CD4-positive, alpha-beta T cell treated with Interleukin-10 for 1 hour (primary cell): ENCODE results near the gene PDZD7.
A peak's percentile ranks its signal among the peaks of the same experiment; 100 is the strongest.
"Not testable (repeated sequence)": the region's sequence is repeated elsewhere in the genome, so short reads cannot be mapped to it uniquely, and the experiment has no call there.

Experiments used
- DNase-seq: peaks from one replicate; pipeline ENCODE4 v3.0.0-alpha.2; 2020

The PDZD7 gene

DNA sequence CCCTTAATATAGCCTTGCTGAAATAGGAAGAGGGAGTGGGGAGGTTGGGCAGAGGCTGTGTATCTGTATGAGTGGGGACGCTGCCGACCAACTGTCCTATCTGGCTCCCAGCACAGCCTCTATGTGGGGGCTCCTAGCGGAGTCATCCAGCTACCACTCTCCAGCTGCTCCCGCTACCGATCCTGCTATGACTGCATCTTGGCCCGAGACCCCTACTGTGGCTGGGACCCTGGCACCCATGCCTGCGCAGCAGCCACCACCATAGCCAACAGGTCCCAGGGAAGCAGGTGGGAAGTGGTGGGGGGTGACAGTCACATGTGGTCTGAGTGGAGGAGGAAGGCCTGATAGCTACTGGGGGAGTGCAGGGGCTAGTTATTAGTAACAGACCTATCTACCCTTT is 50.2 kb downstream of the PDZD7 start:
- DNase-seq, result no peak

DNA sequence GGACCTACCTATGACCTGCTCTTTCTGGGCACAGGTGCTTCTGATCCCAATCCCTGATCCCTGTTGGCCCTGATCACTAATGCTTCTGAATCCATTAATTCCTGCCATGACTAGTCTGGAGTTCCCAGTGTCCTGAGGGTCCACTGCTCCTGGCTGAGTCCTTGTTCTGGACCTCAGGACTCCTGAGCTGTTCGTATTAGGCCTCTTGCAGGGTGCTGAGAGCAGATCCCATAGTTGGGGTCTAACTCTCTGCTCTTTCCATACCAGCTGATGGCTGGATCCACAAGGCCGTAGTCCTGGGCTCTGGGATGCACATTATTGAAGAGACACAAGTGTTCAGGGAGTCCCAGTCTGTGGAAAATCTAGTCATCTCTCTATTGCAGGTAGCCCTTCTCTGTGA is 50.6 kb downstream of the PDZD7 start:
- DNase-seq, result no peak

DNA sequence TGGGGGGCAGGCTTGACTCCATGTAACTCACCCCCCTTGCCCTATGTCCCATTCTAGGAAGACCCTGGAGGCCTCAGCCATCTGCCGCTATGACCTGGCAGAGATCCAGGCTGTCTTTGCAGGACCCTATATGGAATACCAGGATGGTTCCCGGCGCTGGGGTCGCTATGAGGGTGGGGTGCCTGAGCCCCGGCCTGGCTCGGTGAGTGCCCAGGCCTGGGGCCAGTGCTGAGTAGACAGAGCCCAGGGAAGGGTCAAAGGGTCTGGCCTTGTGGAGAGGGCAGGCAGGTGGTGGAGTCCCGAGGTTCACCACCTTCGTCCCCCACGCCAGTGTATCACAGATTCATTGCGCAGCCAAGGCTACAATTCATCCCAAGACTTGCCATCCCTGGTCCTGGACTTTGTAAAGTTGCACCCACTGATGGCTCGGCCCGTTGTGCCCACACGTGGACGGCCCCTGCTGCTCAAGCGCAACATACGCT is 51.1 kb downstream of the PDZD7 start:
- no peak for DNase-seq

DNA sequence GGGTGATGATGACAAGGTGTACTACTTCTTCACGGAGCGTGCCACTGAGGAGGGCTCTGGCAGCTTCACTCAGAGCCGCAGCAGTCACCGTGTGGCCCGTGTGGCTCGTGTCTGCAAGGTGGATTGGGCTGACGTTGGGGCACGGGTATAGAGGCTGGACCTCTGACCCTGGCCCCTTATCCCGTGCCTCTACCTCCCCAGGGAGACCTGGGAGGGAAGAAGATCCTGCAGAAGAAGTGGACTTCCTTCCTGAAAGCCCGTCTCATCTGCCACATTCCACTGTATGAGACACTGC is 52.1 kb downstream of the PDZD7 start:
- no peak for DNase-seq

DNA sequence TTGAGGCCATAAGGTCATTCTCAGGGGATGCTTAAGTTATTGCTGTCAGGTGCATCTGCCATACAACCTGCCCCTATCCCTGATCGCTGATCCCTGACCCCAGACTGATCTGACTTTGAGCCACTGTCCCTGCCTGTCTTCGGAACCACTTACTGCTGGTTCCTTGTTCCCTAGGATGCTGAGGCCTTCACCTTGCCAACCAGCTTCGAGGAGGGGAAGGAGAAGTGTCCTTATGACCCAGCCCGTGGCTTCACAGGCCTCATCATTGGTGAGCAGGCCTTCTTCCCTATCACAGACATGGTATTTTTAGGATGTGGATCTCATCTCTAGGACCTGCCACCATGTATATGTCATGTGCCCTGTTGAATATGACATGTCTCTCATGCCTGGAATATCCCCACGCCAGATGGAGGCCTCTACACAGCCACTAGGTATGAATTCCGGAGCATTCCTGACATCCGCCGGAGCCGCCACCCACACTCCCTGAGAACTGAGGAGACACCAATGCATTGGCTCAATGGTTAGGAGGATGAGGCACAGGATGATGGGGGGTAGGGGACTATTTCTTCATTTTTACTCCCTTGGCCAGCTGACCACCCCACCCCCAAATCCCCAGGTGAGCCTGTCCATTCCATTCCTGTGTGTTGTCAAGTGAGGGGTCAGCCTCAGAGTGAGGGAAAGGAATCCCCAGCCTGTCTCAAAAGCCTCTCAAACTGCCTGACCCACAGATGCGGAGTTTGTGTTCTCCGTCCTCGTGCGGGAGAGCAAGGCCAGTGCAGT is 52.6 kb downstream of the PDZD7 start:
- DNase-seq, result no peak

DNA sequence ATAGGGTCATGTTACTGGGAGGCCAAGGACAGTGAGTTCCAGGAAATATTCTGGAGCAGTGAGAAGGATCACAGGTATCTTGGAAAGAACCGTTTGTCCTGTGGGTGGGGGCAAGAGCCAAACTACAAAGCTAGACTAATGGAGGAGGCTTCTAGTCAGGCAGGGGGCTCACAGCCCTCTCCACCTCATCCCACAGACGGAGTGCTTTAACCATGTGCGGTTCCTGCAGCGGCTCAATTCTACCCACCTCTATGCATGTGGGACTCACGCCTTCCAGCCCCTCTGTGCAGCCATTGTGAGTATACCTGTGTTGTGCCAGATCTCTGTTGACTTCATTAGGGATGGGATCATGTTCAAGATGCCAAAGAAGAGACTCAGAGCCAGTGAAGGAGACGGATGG is 53.5 kb downstream of the PDZD7 start:
- DNase-seq, result no peak

DNA sequence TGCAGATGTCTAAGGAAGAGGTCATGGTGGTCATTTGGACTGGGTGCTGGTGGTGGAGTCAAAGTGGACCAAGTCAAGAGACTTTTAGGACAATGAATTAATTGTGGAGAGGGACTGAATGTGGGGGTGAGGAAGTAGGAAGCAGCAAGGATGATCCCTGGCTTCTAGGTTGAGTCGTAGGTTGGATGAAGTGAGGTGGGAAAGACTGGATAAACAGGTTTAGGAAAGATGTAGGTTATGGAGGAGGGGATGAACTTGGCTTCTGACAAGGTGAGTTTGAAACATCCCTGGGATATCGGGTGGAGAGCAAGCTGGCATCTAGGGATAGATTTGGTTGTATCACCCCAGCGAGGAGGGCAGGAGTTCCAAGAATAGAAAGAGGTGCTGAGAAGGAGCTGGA is 54.0 kb downstream of the PDZD7 start:
- DNase-seq, result no peak

DNA sequence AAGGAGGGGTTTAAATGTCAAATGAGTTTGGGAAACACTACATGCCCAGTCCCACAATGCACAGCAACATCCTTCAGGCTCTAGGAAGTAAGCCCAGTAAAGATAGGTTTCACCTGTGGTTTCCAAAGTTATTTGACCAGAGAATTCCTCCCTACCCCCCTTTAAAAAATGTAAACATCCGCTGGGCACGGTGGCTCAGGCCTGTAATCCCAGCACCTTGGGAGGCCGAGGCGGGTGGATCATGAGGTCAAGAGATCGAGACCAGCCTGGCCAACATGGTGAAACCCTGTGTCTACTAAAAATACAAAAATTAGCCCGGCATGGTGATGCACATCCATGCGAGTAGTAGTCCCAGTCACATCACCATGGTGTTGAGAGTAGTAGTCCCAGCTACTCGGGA is 55.5 kb downstream of the PDZD7 start:
- DNase-seq, result not testable (repeated sequence)

DNA sequence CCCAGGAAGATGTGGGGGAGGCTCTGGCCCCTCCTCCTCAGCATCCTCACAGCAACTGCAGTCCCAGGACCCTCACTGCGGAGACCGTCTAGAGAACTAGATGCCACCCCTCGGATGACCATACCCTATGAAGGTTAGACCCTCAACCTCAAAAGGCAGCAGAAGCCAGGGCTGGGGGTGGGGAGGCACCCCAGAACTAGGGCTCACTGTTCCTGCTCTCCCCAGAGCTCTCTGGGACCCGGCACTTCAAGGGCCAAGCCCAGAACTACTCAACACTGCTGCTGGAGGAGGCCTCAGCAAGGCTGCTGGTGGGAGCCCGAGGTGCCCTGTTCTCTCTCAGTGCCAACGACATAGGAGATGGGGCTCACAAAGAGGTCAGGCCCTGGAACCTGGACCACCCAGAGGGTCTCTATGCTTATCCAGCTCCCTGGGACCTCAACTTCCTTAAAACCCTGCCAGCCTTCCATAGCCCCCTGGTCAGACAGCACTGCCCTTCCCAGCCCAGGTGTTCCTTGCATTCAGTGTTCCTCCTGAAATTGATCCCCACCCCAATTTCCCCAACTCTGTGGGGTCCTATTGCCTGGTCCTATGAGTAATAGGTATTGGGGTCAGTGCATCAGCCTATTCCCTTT is 57.9 kb downstream of the PDZD7 start:
- DNase-seq, result no peak

DNA sequence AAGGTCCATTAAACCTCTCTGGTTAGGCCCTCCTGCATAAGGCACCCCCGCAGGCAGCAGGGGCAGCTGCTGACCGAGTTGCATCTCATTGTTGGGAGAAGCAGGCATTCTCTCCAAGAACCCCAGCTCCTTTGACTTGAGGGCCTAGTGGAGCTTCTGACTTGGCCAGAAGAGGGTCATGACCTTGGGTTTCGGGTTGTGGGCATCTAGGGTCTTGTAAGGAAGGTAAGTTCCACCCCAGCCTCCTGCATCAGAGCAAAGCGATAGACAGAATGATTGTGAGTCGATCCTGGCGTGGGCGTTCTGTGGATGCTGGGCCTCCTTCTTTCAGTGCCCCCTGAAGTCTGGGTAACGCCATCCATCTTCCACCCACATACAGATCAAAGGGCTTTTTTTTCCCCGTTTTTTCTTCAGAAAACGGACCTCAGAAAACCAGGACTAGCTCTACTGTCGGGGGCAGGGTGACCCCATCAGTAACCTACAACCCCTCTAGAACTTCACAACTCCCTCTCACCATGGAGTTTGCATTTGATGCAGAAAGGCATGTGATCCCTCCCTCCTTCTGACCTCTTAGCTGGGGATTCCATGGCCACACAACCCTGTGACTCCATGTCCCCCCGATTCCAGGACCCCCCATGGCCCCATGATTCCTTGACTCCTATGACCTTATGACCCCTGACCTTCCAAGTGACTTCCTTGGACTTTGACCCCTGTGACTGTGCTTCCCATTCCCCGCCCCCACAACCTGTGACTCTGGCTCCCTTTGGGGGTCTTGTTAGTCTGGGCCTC is 58.6 kb downstream of the PDZD7 start:
- DNase-seq, result no peak

DNA sequence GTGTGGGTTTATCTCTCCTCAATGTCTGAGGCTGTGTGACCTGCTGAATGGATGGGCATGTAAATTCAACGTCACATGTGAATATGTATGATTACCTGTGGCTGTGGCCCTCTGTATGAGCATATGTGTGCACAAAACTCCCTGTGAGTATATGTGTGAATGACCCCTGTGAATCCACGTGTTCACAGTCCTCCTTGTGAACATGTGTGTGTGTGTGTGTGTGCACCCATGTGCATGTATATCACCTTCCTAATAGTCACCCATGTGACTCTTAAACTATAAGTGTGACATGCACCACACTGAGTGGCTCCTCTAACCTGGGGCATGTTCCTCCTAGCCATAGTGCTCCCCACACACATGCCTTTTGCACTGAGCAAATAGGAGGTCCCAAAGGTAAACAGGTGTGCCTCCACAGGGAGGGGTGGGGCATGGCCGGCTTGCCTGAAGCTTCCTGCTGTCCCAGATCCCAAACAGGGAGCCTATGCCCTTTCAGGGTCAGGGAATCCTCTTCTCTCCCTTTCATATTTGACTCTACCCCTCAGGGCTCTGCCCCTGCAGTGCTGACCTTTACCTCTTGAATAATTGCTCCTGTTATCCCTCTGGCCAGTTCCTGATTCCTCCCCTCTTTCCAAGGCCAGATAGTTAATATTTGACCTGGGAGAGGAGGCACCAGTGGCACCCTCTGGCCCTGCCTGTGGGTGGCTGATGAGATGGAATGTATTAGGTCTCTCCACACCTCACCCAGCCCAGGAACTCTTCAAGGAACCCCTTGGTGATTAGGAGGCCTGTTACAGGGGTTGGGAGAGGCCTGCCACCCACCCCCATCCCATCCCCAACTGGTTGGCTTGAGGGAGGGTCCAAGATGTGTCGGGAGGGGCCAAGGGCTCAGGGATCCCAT is 59.8 kb downstream of the PDZD7 start:
- DNase-seq, result no peak

DNA sequence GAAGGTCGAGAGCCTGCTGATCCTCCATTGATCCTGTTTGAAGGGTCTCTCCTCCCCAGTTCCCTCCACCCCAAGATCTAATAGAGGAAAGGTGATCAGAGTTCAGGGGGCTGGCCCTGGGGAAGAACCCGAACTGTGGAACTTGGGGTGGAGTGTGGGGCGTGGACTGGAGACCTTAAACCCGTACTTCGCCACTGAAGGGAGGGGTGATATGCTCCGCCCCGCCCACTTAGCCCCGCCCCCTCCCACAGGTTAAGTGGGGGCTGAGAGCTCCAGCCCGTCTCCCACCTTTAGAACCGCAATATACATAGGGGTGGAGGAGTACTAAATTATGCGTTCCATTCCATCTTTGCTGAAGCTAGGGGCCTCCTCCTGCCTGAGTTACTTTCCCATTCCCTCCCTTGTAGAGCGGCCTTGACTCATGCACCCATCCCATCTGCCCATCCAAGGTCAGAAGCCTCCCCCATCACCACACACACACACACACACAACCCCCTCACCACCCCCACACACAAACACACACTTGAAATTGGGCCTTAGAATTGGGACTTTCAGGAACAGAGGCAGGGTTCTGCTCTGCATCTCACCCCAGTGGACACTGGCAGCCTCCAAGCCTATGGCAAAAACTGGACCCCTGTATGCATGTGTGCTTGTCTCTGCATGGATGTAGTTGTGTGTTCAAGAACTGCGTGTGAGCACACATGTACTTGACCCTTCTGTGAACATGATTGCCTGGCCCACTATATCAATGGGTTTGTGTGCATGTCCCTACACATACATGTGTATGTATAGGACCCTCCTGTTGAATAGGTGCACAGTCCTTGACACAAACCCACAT is 60.6 kb downstream of the PDZD7 start:
- DNase-seq, result peak; percentile 57

DNA sequence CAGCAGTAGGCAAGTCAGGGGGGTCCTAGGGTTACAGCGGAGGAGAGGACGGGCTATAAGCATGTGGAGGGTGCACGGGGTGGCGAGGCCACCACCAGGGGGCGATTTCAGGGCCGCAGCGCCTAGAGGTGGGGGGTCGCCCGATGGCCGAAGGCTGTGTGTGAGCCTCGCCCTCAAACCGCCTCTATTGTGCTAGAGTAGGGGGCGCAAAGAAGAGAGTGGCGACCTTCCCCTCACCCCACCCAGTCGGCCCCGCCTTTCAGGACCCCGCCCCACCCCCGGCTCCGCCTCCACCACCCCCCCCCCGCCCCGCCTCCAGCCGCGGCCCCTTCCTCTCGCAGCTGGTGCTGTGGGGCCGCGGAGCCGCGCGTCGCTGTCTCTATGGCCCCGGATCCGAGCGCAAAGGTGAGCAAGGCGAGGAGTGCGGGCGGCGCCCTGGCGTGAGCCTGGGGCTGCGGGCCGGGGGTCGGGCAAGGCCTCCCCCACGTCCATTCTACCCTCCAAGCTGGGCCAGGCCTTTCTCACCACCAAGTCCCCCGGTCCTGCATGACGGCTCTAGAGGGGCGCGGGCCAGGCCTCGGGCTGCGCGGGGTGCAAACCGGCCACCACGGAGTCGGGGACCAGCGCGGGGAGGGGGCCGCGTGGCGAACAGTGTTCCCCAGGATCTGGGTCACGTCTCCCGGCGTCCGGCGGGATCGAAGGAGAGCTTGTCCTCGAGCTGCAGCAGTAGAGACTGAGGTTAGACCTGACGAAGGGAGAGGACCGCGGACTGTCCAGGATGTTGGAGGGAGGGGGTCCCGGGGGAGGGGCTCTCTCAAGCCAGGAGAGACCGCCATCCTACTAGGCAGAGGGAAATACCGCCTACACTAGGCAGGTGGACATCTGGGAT is 61.5 kb downstream of the PDZD7 start, which contains the start of gene SEMA4G:
SEMA4G (plus strand) TSS at position 318 of the 889 bp plus-strand sequence. CDS start 3,409 bp downstream, outside the sequence.
- peak; percentile 46 for DNase-seq

DNA sequence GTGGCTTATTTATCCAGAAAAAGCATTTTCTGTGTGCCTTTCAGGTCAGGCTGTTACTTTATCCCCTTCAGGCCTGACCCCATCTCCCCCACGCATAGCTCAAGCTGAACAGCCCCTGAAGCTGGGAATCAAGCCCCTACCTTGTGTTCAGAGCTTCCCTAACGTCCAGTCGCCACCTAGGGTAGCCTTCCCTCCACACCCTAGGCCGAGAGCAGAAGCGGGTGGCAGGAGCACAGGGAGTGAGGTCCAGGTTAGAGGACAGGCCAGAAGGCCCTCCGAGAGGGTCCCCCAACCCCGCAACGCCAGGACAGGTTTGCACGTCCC is 62.1 kb downstream of the PDZD7 start:
- DNase-seq, result no peak

DNA sequence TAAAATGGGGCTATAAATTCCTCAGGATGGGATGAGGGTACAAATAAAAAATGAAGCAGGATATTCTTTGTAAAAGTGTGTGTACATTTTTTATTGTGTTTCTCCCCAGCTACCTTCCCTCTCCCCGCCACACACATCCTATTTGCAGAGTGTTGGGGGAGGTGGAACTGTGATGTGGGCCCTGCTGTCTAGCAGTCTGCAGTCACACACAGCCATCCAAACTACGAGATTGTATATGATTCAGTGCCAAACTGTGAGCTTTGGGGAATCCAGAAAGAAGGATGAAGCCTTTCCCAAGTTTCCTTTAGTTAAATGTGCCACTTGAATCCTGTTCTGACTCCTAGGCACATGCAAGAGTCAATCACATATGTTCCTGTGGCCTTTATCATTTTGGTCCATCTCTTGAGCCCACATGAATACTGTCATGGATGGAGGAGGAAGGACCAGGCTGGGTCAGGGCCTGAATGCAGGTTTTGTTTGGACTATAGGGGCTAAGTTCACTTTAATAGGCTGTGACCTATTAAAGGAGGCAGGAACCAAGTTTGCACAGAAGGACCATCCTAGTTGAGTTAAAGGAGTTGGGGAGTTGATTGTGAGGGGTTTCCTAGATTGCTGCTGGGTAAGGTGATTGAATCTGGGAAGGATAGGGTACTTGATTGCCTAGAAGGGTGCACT is 62.7 kb downstream of the PDZD7 start:
- DNase-seq, result no peak

DNA sequence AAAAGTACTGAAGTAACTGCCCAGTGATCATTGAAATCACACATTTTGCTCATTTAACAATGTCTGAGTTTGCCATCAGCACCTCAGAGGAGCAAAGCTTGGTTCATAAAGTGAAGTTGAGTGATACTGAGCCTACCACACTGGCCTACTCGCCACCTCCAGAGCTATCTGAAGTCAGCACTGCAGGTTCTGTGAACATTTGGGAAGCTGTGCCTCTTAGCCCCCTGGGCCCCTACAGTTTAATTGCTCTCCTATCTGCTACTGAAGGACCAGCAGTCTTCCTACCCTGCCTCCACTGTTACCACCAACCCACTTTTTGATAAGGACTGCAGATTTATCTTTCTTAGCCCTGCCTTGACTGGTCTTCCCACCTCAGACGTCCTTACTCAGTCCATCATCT is 63.6 kb downstream of the PDZD7 start:
- no peak for DNase-seq

DNA sequence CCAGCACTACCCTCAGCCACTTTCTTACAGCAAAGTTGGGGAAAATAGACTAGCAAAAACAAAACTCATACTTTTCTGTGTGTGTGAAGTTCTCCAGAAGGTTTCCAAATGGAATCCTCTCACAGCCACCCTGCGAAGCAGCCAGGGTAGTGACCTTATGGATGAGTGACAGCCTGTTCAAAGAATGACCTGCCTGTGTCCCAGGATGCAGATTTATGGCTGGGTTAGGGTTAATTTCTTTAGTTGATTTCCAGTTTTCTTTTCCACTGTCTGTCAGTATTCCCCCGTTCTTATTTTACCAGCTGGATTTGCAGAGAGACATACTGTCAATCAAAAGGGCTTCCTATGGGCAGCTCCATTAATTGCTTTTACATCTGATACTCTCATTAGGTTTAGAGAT is 64.0 kb downstream of the PDZD7 start:
- DNase-seq, result no peak

DNA sequence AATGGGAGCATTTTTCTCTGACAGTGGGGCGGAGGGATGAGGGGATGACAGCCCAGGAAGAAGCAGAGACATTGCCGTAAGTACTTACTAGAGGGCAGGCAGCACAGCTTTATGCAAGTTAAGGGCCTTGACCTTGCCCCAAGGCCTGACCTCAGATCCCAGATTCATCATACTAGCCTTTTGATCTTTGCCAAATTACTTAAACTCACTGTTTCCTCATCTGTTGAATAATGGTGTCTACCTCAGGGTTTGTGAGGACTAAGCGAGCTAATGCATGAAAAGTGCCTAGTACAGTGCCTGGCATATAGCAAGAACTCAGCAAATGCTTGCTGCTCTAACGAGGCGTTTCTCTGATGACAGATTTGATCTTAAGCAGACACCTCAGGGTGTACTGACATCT is 65.1 kb downstream of the PDZD7 start:
- no peak for DNase-seq

DNA sequence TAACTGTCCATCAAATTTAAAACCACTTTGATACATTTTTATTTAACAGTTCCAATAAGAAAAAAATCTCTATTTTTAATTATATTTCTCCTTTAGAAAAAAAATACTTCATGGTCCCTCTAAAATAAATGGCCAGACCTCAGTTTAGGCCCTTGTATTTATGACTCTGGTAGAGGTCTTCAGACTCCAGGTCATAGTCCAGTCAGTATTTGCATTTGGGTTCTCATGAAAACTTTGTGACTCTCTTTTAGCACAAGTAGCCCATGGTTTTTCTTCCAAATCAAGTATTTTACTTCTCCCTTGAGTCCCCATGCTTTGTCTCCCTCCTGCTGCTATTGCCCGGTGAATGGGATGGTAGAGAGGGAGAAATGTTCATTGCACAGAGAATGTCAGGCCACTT is 67.1 kb downstream of the PDZD7 start:
- no peak for DNase-seq

DNA sequence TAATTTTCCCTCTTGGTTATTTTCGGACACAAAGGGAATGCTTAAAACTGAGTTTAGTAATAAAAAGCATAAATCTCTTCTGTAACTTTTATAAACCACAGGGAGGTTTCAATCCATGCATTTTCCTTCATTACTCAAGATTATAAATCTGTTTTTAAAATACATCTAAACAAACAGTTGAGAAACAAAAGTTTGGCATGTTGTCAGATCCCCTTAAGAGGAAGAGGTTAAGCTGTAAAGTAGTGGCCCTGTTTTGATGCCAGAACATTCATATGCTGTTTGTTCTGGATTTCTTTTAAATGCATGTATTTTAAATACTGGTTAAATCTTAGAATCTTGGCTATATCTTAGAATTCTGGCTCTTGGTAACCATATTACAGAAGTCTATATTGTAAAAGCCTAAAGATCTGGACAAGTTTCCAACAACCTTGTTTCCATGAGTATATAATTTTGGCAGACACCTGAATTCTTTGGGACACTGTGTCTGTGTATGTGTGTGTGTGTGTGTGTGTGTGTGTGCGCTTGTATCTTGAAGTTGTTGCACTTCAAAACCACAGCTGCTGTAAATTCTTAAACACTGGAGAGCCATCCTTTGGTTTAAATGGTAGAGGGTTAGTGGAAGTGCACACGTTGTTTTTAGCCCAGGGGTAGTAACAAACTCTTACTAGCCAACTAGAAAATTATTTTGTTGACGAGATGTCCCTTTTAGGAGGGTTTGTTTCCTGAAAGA is 68.4 kb downstream of the PDZD7 start:
- no peak for DNase-seq
